SIG-M5 treated with dmso at 0.1 percent for 504 hours (cell line): ENCODE measurements around the gene TBC1D22A.
A peak's percentile ranks its signal among the peaks of the same experiment; 100 is the strongest.

Experiments used
- DNase-seq: peaks from one replicate; lab custom pipeline; 2025; ENCODE audit not compliant: unreplicated experiment; lab: John Stamatoyannopoulos, UW

The TBC1D22A gene

GRCh38 chr22:46794067-46794466, 31.6 kb downstream of the TBC1D22A start:
- DNase-seq, result no peak

GRCh38 chr22:46794491-46794890, 32.0 kb downstream of the TBC1D22A start:
- DNase-seq, result no peak

- DNase-seq, result no peak
Measured at GRCh38 chr22:46795140-46795539, 32.7 kb downstream of the TBC1D22A start.

- no peak for DNase-seq
Measured at GRCh38 chr22:46795845-46796565, 33.6 kb downstream of the TBC1D22A start.

GRCh38 chr22:46796566-46797195, 34.2 kb downstream of the TBC1D22A start:
- DNase-seq, result no peak

- DNase-seq, result peak; percentile 26
Measured at GRCh38 chr22:46797355-46797754, 34.9 kb downstream of the TBC1D22A start.

- DNase-seq, result no peak
Measured at GRCh38 chr22:46798041-46798365, 35.6 kb downstream of the TBC1D22A start.

- DNase-seq, result peak; percentile 55
Measured at GRCh38 chr22:46798366-46799350, 36.2 kb downstream of the TBC1D22A start.

GRCh38 chr22:46799626-46800025, 37.2 kb downstream of the TBC1D22A start:
- no peak for DNase-seq

- no peak for DNase-seq
Measured at GRCh38 chr22:46800102-46800857, 37.8 kb downstream of the TBC1D22A start.

- DNase-seq, result no peak
Measured at GRCh38 chr22:46801331-46801811, 38.9 kb downstream of the TBC1D22A start.

GRCh38 chr22:46801826-46802607, 39.6 kb downstream of the TBC1D22A start:
- DNase-seq, result no peak

GRCh38 chr22:46802608-46803027, 40.2 kb downstream of the TBC1D22A start:
- no peak for DNase-seq

- no peak for DNase-seq
Measured at GRCh38 chr22:46803031-46803880, 40.8 kb downstream of the TBC1D22A start.

GRCh38 chr22:46803936-46804335, 41.5 kb downstream of the TBC1D22A start:
- no peak for DNase-seq

- no peak for DNase-seq
Measured at GRCh38 chr22:46806794-46807193, 44.3 kb downstream of the TBC1D22A start.

- DNase-seq, result no peak
Measured at GRCh38 chr22:46807458-46807857, 45.0 kb downstream of the TBC1D22A start.

- no peak for DNase-seq
Measured at GRCh38 chr22:46809153-46809885, 46.9 kb downstream of the TBC1D22A start.
